Activated CD4-positive, alpha-beta T cell treated with anti-CD3 and anti-CD28 coated beads for 4 hours (primary cell): ENCODE results near the gene JAK1.
"Not testable (repeated sequence)": the region's sequence is repeated elsewhere in the genome, so short reads cannot be mapped to it uniquely, and the experiment has no call there.

Experiments
- DNase-seq, 2 donors: peaks; one replicate each; pipeline ENCODE4 v3.0.0-alpha.2; 2020

Gene JAK1

GRCh38 chr1:64966158-64966971 lies at the start of gene JAK1:
JAK1 (minus strand) TSS chr1:64966549; CDS start chr1:64886264, 80,285 bp downstream.
- peak; percentile 89 to 93 for DNase-seq

GRCh38 chr1:65014321-65014720 lies 48.0 kb upstream of the JAK1 start:
- no peak for DNase-seq

GRCh38 chr1:65011983-65012382 lies 45.6 kb upstream of the JAK1 start:
- DNase-seq: no peak

GRCh38 chr1:65009724-65010420 lies 43.5 kb upstream of the JAK1 start:
- DNase-seq: peak; percentile 7 to 8

GRCh38 chr1:65009176-65009575 lies 42.8 kb upstream of the JAK1 start:
- DNase-seq: peak in 1 of 2 donors; percentile 20

- DNase-seq: no peak
Measured at GRCh38 chr1:65006806-65007205, 40.5 kb upstream of the JAK1 start.

- no peak for DNase-seq
Measured at GRCh38 chr1:65003316-65003664, 36.9 kb upstream of the JAK1 start.

- peak; percentile 69 to 77 for DNase-seq
Measured at GRCh38 chr1:65002508-65003315, 36.4 kb upstream of the JAK1 start.

GRCh38 chr1:65002156-65002507 lies 35.8 kb upstream of the JAK1 start:
- DNase-seq: no peak

- peak; percentile 87 for DNase-seq
Measured at GRCh38 chr1:65001231-65001792, 35.0 kb upstream of the JAK1 start.

- not testable (repeated sequence) for DNase-seq
Measured at GRCh38 chr1:64998425-64998948, 32.1 kb upstream of the JAK1 start.

GRCh38 chr1:64996541-64997257 lies 30.4 kb upstream of the JAK1 start:
- DNase-seq: no peak

GRCh38 chr1:64995316-64995715 lies 29.0 kb upstream of the JAK1 start:
- no peak for DNase-seq

GRCh38 chr1:64986903-64987871 lies 20.8 kb upstream of the JAK1 start:
- no peak for DNase-seq

- no peak for DNase-seq
Measured at GRCh38 chr1:64984737-64985136, 18.4 kb upstream of the JAK1 start.

GRCh38 chr1:64984106-64984505 lies 17.8 kb upstream of the JAK1 start:
- DNase-seq: no peak

- DNase-seq: no peak
Measured at GRCh38 chr1:64983110-64983509, 16.8 kb upstream of the JAK1 start.

- no peak for DNase-seq
Measured at GRCh38 chr1:64981601-64982533, 15.5 kb upstream of the JAK1 start.

GRCh38 chr1:64980745-64981600 lies 14.6 kb upstream of the JAK1 start:
- no peak for DNase-seq
